GM23338 (cell line): ENCODE results near the gene SPTBN4.

Experiments used
- CREB1 ChIP-seq: fragments of 250-450 bp; sonication (Bioruptor Pico); IDR thresholded peaks from 2 replicates; pipeline ENCODE4 v1.5.0; 2020; ENCODE audit warnings: low read depth, mild to moderate bottlenecking, moderate library complexity
- EZH2 ChIP-seq: fragments of 200-600 bp; sonication (generic); IDR thresholded peaks from one replicate; pipeline ENCODE4 v1.8.0; 2017; ENCODE audit warnings: antibody characterized with exemption, mild to moderate bottlenecking, low read depth; ENCODE audit not compliant: unreplicated experiment
- EZH2phosphoT487 ChIP-seq: fragments of 200-600 bp; sonication (generic); IDR thresholded peaks from one replicate; pipeline ENCODE4 v1.8.1; 2018; ENCODE audit warnings: antibody characterized with exemption; ENCODE audit not compliant: unreplicated experiment
- JUNB ChIP-seq: IDR thresholded peaks from one replicate; pipeline ENCODE4 v1.6.1; 2016; ENCODE audit warnings: antibody characterized with exemption; ENCODE audit not compliant: unreplicated experiment
- POLR2AphosphoS5 ChIP-seq: IDR thresholded peaks from 2 replicates; pipeline ENCODE4 v1.6.1; 2016; ENCODE audit warnings: antibody characterized with exemption, low read depth
- TF ChIP-seq, protein P1 (sequence below), 2 experiments: fragments of 200-600 bp in 1 of 2; sonication (generic) in 1 of 2; conservative IDR thresholded peaks; 2 replicates each; pipeline versions ENCODE4 v1.5.1 to v1.6.1; 2016 to 2017; ENCODE audit warnings: antibody characterized with exemption in 2 of 2, low read depth in 2 of 2, mild to moderate bottlenecking in 2 of 2, moderate library complexity in 1 of 2

DNA sequence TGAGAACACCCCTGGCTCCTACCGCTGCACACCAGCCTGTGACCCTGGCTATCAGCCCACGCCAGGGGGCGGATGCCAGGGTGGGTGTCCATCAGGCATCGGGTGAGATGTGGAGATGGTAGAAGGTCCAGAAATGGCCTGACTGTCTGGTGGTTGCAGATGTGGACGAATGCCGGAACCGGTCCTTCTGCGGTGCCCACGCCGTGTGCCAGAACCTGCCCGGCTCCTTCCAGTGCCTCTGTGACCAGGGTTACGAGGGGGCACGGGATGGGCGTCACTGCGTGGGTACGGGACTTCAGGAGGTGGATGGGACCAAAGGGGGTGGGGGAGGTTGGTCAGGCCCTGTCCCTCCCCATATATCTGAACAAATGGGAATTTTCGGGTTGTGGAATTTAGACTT lies 150.1 kb downstream of the SPTBN4 start:
- TF ChIP-seq EZH2phosphoT487 (no peak), POLR2AphosphoS5 (no peak), EZH2 (no peak), CREB1 (no peak), JUNB (no peak)
- TF ChIP-seq, protein P1, sequence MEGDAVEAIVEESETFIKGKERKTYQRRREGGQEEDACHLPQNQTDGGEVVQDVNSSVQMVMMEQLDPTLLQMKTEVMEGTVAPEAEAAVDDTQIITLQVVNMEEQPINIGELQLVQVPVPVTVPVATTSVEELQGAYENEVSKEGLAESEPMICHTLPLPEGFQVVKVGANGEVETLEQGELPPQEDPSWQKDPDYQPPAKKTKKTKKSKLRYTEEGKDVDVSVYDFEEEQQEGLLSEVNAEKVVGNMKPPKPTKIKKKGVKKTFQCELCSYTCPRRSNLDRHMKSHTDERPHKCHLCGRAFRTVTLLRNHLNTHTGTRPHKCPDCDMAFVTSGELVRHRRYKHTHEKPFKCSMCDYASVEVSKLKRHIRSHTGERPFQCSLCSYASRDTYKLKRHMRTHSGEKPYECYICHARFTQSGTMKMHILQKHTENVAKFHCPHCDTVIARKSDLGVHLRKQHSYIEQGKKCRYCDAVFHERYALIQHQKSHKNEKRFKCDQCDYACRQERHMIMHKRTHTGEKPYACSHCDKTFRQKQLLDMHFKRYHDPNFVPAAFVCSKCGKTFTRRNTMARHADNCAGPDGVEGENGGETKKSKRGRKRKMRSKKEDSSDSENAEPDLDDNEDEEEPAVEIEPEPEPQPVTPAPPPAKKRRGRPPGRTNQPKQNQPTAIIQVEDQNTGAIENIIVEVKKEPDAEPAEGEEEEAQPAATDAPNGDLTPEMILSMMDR (conservative IDR thresholded peaks at IDR 0.05; ENCODE audit: low read depth in 2 of 2) = no peak
